ENCODE results near the gene PNKD.

GRCh38 chr2:218393750-218394290, 123.5 kb downstream of the PNKD start:
- TF ChIP-seq CTCF (IDR thresholded peaks at IDR 0.05; ENCODE audit: low read length) (no peak), EZH2 (IDR thresholded peaks at IDR 0.05; ENCODE audit: borderline replicate concordance, low read length) (no peak)
